GM12874 (cell line): ENCODE data around the gene PODNL1.

ENCODE experiments used
- TF ChIP-seq, protein P1 (sequence below): IDR thresholded peaks from 2 replicates; pipeline ENCODE4 v1.5.1; 2011; ENCODE audit warnings: low read depth, mild to moderate bottlenecking, control low read depth, low read length, moderate library complexity; ENCODE audit not compliant: insufficient read depth

Gene PODNL1

DNA sequence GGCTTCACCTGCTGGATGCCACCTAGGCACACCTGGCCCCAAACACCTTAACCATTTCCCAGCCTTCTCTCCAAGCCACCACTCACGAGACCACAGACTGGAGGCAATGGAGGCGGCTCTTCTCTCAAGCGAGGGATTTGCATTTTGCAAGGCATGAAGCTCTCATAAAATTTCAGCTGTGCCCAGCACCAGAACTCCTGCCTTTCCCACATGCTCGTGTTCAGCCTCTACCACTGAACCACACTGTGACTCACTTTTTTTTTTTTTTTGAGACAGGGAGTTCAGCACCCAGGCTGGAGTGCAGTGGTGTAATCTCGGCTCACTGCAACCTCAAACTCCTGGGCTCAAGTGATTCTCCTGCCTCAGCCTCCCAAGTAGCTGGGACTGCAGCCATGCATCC, 50.7 kb downstream of the PODNL1 start:
- TF ChIP-seq, protein P1, sequence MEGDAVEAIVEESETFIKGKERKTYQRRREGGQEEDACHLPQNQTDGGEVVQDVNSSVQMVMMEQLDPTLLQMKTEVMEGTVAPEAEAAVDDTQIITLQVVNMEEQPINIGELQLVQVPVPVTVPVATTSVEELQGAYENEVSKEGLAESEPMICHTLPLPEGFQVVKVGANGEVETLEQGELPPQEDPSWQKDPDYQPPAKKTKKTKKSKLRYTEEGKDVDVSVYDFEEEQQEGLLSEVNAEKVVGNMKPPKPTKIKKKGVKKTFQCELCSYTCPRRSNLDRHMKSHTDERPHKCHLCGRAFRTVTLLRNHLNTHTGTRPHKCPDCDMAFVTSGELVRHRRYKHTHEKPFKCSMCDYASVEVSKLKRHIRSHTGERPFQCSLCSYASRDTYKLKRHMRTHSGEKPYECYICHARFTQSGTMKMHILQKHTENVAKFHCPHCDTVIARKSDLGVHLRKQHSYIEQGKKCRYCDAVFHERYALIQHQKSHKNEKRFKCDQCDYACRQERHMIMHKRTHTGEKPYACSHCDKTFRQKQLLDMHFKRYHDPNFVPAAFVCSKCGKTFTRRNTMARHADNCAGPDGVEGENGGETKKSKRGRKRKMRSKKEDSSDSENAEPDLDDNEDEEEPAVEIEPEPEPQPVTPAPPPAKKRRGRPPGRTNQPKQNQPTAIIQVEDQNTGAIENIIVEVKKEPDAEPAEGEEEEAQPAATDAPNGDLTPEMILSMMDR, result no peak

DNA sequence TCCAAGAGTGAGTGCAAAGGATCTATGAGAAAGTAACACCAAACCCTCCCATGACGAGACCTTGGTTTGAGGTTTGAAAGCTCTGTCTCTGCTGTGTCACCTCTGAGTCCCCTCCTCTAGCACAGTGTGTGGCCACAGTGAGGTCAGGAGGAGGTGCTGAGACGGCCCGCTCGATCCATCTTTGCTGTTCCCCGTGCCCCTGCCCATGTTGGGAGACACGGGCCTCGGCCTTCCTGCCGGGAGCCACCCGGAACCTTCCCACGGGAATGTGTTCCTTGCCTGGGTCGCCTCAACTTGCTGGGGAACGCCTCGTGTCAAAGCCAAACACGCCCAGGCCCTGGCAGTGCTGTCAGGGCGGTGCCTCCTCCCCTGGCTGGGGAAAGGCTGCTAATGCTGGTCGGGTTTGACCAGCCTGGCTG, 51.2 kb downstream of the PODNL1 start:
- TF ChIP-seq, protein P1, result no peak

DNA sequence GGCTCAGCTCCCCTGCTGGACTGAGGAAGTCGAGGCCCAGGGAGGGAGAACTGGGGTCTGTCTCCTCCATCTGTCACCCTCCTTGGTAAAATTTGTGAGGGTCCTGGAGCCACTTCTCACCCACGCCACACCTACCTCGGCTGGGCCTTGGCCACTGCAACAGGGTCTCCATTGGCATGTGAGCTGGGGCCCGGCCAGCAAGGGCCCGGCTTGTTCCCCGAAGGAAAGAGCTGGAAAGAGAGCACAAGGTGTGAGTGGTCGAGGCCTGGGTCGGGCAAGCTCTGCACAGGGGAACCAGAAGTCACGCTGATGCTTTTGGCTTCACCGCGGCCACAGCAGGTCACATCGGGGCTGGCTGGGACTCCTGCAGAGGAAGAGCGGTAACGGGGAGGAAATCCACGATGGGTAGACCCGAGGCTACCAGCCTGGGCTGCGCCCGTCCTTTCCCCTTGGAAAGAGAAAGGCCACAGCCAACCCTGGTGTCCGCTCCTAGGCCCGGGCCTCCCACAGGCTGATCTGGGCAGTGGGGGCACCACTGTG, 52.3 kb downstream of the PODNL1 start:
- TF ChIP-seq, protein P1, result no peak

DNA sequence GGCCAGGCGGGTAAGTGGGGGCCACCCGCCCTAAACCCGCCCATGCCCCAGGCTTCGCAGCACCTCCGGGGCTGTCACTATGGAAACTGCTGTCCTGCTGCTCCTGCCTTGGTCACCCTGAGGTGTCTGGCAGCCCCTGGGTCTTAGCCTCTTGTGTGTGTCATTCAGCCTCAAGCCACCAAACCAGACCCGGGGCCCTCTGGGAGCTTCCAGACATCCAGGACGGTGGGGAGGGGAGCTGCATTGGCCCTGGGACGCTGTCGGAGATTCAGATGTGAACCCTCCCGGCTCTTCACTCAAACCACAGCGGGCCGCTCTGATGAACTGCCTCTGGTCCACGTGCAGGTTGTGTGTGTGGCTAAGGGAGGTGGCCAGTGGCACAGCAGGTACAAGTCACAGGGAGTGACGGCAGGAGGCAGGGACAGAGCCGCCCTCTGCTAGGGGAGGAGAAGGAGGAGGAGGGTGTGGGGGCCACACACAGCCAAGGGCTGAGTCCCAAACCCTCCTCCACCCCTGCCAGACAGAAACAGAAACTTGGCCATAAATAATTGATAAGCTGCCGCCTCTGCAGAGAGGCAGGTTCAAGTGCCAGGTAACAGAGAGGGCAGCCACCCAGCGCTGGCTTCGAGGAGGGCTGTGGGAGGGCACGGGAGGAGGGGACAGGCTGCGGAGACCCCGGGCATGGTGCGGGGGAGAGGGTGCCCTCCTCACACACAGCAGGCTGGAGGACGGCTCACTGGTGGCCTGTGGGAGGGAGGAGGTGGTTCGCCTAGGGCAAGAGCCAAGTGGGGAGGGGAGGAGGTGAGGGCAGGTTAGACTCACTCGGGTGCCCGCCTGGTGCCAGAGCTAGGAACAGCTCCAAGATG, 53.3 kb downstream of the PODNL1 start:
- TF ChIP-seq, protein P1, result no peak

DNA sequence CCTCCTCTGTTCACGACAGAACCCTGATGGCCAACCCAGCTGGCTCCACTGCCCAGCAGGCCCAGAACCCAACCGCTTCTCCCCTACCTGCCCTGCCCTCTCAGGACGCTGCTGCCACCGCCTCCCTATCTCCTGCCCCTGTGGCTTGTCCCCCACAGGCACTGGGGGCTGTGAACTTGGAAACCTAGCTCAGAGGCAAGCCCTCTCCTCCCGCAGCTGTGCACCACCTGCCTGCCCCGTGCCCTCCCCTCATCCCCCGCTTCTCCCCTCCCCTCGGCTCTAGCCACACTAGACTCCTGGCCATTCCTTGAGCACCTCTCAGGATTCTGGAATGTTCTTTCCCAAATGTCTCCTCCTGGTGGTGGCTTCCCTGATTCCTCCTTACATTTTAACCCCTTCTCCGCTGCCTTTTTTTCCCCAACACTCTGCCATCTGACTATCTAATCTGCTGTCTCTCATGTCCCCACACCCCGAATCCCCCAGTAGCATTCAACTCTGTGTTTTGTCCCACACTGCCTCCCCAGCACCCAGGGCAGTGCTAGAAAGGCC, 54.6 kb downstream of the PODNL1 start:
- TF ChIP-seq, protein P1, result no peak

DNA sequence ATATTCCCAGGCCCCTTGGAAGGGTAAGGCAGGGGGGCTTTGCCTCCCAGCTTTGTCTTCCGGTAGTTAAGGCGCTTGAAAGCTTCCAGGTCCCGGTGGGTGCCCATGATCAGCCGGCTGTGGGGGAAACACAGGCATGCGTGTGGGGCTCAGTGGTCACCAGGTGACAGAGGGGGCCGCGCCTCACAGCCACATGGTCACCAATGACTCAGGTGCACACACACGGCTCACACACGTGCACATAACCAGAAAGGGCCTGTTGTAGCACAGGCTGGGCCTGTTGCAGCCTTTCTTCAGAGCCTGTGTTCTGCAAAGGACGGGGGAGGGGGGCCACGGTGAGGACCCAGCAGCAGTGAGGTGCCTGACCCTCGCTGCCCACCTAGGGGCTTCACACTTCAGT, 55.4 kb downstream of the PODNL1 start:
- TF ChIP-seq, protein P1, result no peak

DNA sequence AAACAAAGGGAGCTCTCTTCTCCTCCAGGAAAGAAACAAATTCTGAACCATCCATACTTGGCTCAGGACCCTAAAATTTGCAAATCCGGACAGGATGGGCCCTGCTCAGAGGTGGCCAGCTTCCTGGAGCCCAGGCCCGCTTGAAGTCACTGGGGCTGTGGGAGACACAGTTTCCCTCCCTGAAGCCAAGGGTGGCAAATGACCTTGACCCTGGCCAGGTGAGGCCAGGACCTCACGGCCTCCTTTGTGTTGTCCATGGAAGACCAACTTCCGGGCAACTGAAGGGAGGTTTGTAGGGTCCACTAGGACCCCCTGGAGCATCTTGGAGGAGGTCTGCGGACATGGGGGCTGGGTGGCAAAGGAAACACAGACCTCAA, 55.8 kb downstream of the PODNL1 start:
- TF ChIP-seq, protein P1, result no peak
